Measurements from ENCODE around the gene VAMP3. TPM values are rescaled to one million over a fixed set of nuclear protein-coding genes. Genes with fewer than 3 reads are reported as not detected.

Gene VAMP3
- total and polyA plus RNA-seq, 4 donors: 17.4 to 38.4 (median 25.9) TPM

- TF ChIP-seq REST (IDR thresholded peaks at IDR 0.05) (no peak), GABPA (IDR thresholded peaks at IDR 0.05 in 1 of 2, conservative IDR thresholded peaks at IDR 0.05 in 1 of 2) (no peak)
These were observed 33.1 kb upstream of the VAMP3 start (continued) for GRCh38 chr1:7738044-7738443.

GRCh38 chr1:7743346-7743745 is 27.8 kb upstream of the VAMP3 start:
- Histone ChIP-seq H3K27me3 (ENCODE audit: control insufficient read depth in 4 of 4, insufficient read depth in 4 of 4, low read length in 3 of 4) (no peaks in the 10 kb centered on the region), H3K36me3 (ENCODE audit: control insufficient read depth in 4 of 4, insufficient read depth in 3 of 4, low read depth in 1 of 4, low read length in 3 of 4) (no peaks in the 10 kb centered on the region), H3K4me3 (ENCODE audit: low read depth in 1 of 3, low read length in 3 of 3) (no peak overlapping the region), H3K27ac (ENCODE audit: low read depth in 1 of 2, low read length in 2 of 2) (no peak overlapping the region), H3K4me1 (ENCODE audit: control insufficient read depth in 4 of 4, insufficient read depth in 4 of 4, low read length in 3 of 4) (no peaks in the 10 kb centered on the region), H3K9me3 (ENCODE audit: control insufficient read depth in 4 of 4, low read length in 3 of 4) (no peaks in the 10 kb centered on the region), H3K9ac (ENCODE audit: low read depth in 1 of 2, low read length in 2 of 2) (no peak overlapping the region)
- TF ChIP-seq JUND (IDR thresholded peaks at IDR 0.05) (no peak), RXRA (IDR thresholded peaks at IDR 0.05) (no peak), FOXA2 (IDR thresholded peaks at IDR 0.05) (no peak), MAX (IDR thresholded peaks at IDR 0.05) (no peak), ZBTB33 (IDR thresholded peaks at IDR 0.05) (no peak), HNF4G (IDR thresholded peaks at IDR 0.05) (no peak), CTCF (IDR thresholded peaks at IDR 0.05; ENCODE audit: low read depth, low read length, missing input control) (no peak), RAD21 (IDR thresholded peaks at IDR 0.05) (no peak), NR2F2 (IDR thresholded peaks at IDR 0.05) (no peak), HNF4A (conservative IDR thresholded peaks at IDR 0.05) (no peak), REST (IDR thresholded peaks at IDR 0.05) (no peak)
- WGBS: 94% methylated on average over 6 of the region's 6 CpGs
- DNase-seq (ENCODE audit: low spot score): no peak

All from liver (tissue), 9 donors.